H9 (cell line): Measurements from ENCODE around the gene CDC42EP4. TPM values are rescaled to one million over a fixed set of nuclear protein-coding genes. Genes with fewer than 3 reads are reported as not detected.

Source experiments
- DNase-seq: peaks from one replicate; pipeline ENCODE4 v3.0.0-alpha.2; 2017
- H2AFZ ChIP-seq: one replicate; pipeline ENCODE4 v1.6.1; 2013; ENCODE audit warnings: mild to moderate bottlenecking, low read length, control low read depth, moderate library complexity
- H2AK5ac ChIP-seq: 2 replicates; pipeline ENCODE4 v1.6.1; 2013; ENCODE audit warnings: low read length, control low read depth, mixed read lengths; ENCODE audit not compliant: insufficient read length
- H2BK120ac ChIP-seq: one replicate; pipeline ENCODE4 v1.6.1; 2013; ENCODE audit warnings: low read depth, mild to moderate bottlenecking, low read length, control low read depth, inconsistent platforms; ENCODE audit not compliant: poor library complexity, severe bottlenecking
- H2BK12ac ChIP-seq: 2 replicates; pipeline ENCODE4 v1.6.1; 2013; ENCODE audit warnings: low read length, control low read depth, mixed read lengths, low read depth; ENCODE audit not compliant: insufficient read length
- H2BK15ac ChIP-seq: 2 replicates; pipeline ENCODE4 v1.6.1; 2013; ENCODE audit warnings: low read depth, low read length, control low read depth
- H2BK20ac ChIP-seq: one replicate; pipeline ENCODE4 v1.6.1; 2013; ENCODE audit warnings: low read depth, mild to moderate bottlenecking, low read length, control low read depth, inconsistent platforms; ENCODE audit not compliant: poor library complexity, severe bottlenecking
- H2BK5ac ChIP-seq: 2 replicates; pipeline ENCODE4 v1.6.1; 2013; ENCODE audit warnings: low read length, control low read depth, mixed read lengths; ENCODE audit not compliant: insufficient read length
- H3K14ac ChIP-seq: 2 replicates; pipeline ENCODE4 v1.6.1; 2013; ENCODE audit warnings: low read length, control low read depth; ENCODE audit not compliant: insufficient read depth
- H3K18ac ChIP-seq: 2 replicates; pipeline ENCODE4 v1.6.1; 2013; ENCODE audit warnings: low read depth, mild to moderate bottlenecking, mixed read lengths, low read length, control low read depth; ENCODE audit not compliant: insufficient read length
- H3K23ac ChIP-seq: 2 replicates; pipeline ENCODE4 v1.6.1; 2013; ENCODE audit warnings: low read length, control low read depth, mixed read lengths, low read depth; ENCODE audit not compliant: insufficient read length
- H3K23me2 ChIP-seq: 2 replicates; pipeline ENCODE4 v1.6.1; 2013; ENCODE audit warnings: low read depth, mild to moderate bottlenecking, mixed read lengths, low read length, control low read depth; ENCODE audit not compliant: insufficient read length, poor library complexity, severe bottlenecking
- H3K27ac ChIP-seq: 2 replicates; pipeline ENCODE4 v1.5.1; 2013; ENCODE audit warnings: low read length, control low read depth, mixed read lengths, low read depth; ENCODE audit not compliant: insufficient read length
- H3K27me3 ChIP-seq: 2 replicates; pipeline ENCODE4 v1.6.1; 2013; ENCODE audit warnings: low read length, control low read depth, inconsistent platforms; ENCODE audit not compliant: insufficient read depth
- H3K4ac ChIP-seq: 2 replicates; pipeline ENCODE4 v1.6.1; 2013; ENCODE audit warnings: low read depth, mild to moderate bottlenecking, control low read depth, inconsistent platforms, low read length, moderate library complexity
- H3K4me1 ChIP-seq: 2 replicates; pipeline ENCODE4 v1.6.1; 2013; ENCODE audit warnings: low read length, control low read depth, inconsistent platforms; ENCODE audit not compliant: insufficient read depth
- H3K4me2 ChIP-seq: 2 replicates; pipeline ENCODE4 v1.6.1; 2013; ENCODE audit warnings: low read length, control low read depth, mixed read lengths; ENCODE audit not compliant: insufficient read length, insufficient read depth
- H3K56ac ChIP-seq: 2 replicates; pipeline ENCODE4 v1.6.1; 2013; ENCODE audit warnings: low read depth, mild to moderate bottlenecking, mixed read lengths, low read length, control low read depth; ENCODE audit not compliant: insufficient read length
- H3K79me1 ChIP-seq: 2 replicates; pipeline ENCODE4 v1.6.1; 2013; ENCODE audit warnings: low read depth, mild to moderate bottlenecking, moderate library complexity, low read length, control low read depth, inconsistent platforms; ENCODE audit not compliant: insufficient read depth, poor library complexity, severe bottlenecking
- H3K79me2 ChIP-seq: 2 replicates; pipeline ENCODE4 v1.6.1; 2013; ENCODE audit warnings: low read length, control low read depth, inconsistent platforms; ENCODE audit not compliant: insufficient read depth
- H3K9ac ChIP-seq: 2 replicates; pipeline ENCODE4 v1.6.1; 2013; ENCODE audit warnings: low read length, control low read depth, mixed read lengths; ENCODE audit not compliant: insufficient read length; ENCODE audit errors: extremely low read depth
- H3K9me3 ChIP-seq: one replicate; pipeline ENCODE4 v1.6.1; 2013; ENCODE audit warnings: low read depth, low read length, inconsistent platforms; ENCODE audit not compliant: control insufficient read depth
- H3T11ph ChIP-seq: one replicate; pipeline ENCODE4 v1.6.1; 2013; ENCODE audit warnings: mild to moderate bottlenecking, low read length, control low read depth, inconsistent platforms
- H4K20me1 ChIP-seq: one replicate; pipeline ENCODE4 v1.6.1; 2013; ENCODE audit not compliant: control insufficient read depth, insufficient read length, insufficient read depth
- H4K5ac ChIP-seq: 2 replicates; pipeline ENCODE4 v1.6.1; 2013; ENCODE audit warnings: low read depth, mild to moderate bottlenecking, mixed read lengths, low read length, control low read depth; ENCODE audit not compliant: insufficient read length
- H4K8ac ChIP-seq: replicated peaks from 2 replicates; pipeline ENCODE4 v1.6.1; 2013; ENCODE audit warnings: low read length, control low read depth, mixed read lengths, low read depth; ENCODE audit not compliant: insufficient read length
- H4K91ac ChIP-seq: 2 replicates; pipeline ENCODE4 v1.6.1; 2013; ENCODE audit warnings: low read depth, mild to moderate bottlenecking, moderate library complexity, mixed read lengths, low read length, control low read depth; ENCODE audit not compliant: insufficient read length
- H3K27ac Mint-ChIP-seq, 3 experiments: 2 replicates in 2 of 3; 3 replicates in 1 of 3; pipeline ENCODE4 v1.8.0; 2020 to 2021; ENCODE audit warnings: mixed read lengths in 3 of 3, mild to moderate bottlenecking in 1 of 3, moderate library complexity in 1 of 3
- H3K27me3 Mint-ChIP-seq: 2 replicates; pipeline ENCODE4 v1.8.0; 2021; ENCODE audit warnings: low read depth, mild to moderate bottlenecking, moderate library complexity, mixed read lengths
- H3K36me3 Mint-ChIP-seq, 3 experiments: 2 replicates in 2 of 3; 3 replicates in 1 of 3; pipeline ENCODE4 v1.8.0; 2020 to 2021; ENCODE audit warnings: low read depth in 3 of 3, mixed read lengths in 3 of 3; ENCODE audit not compliant: insufficient read depth in 1 of 3
- H3K4me1 Mint-ChIP-seq, 2 experiments: 2 replicates each; pipeline ENCODE4 v1.8.0; 2020; ENCODE audit warnings: mixed read lengths in 2 of 2
- H3K4me3 Mint-ChIP-seq, 2 experiments: 2 replicates in 1 of 2; 3 replicates in 1 of 2; pipeline ENCODE4 v1.8.0; 2020 to 2021; ENCODE audit warnings: mild to moderate bottlenecking in 2 of 2, mixed read lengths in 2 of 2, moderate library complexity in 1 of 2
- H3K9me3 Mint-ChIP-seq, 2 experiments: 2 replicates in 1 of 2; 3 replicates in 1 of 2; pipeline ENCODE4 v1.8.0; 2020; ENCODE audit warnings: mild to moderate bottlenecking in 2 of 2, mixed read lengths in 2 of 2, moderate library complexity in 1 of 2
- CTCF ChIP-seq: fragments of 200-600 bp; sonication (generic); conservative IDR thresholded peaks from 3 replicates; pipeline ENCODE4 v1.8.0; 2021; ENCODE audit warnings: antibody characterized with exemption, mild to moderate bottlenecking
- WGBS: extraction: QIAGEN DNeasy Blood & Tissue Kit; methylation state at CpG from one replicate; pipeline ENCODE4 v1.1.7; 2013; ENCODE audit warnings: missing lambda C conversion rate, low lambda C conversion rate, mixed read lengths; ENCODE audit not compliant: insufficient read length; ENCODE audit errors: extremely low coverage; 5-methylcytosine and 5-hydroxymethylcytosine counted together
- total RNA-seq: library from RNA; stranded (reverse); gene quantifications from 2 replicates; pipeline ENCODE4 v1.2.1, GENCODE V29; 2021

Gene CDC42EP4
- total RNA-seq, 1 experiment from 2014 or later: 27.1 TPM

- peaks cover 0 to 7% (median 0%) of the 10 kb centered on the region in 3 experiments; a peak in 2 of 7 replicates for H3K36me3 Mint-ChIP-seq
- Histone ChIP-seq H3K79me2 (no peaks in the 10 kb centered on the region), H4K5ac (no peak overlapping the region), H3K23ac (no peak overlapping the region), H4K8ac (no peak overlapping the region), H2BK20ac (no peak overlapping the region), H3K4me1 (peaks cover 4% of the 10 kb centered on the region; the same call in 1 of the 2 replicates), H2BK5ac (no peak overlapping the region), H3K56ac (no peak overlapping the region), H3K27me3 (no peaks in the 10 kb centered on the region), H3K9me3 (no peaks in the 10 kb centered on the region), H3K14ac (no peak overlapping the region), H3K23me2 (no peaks in the 10 kb centered on the region), H4K20me1 (no peaks in the 10 kb centered on the region), H4K91ac (no peak overlapping the region), H3K4ac (no peak overlapping the region), H2BK120ac (no peak overlapping the region), H3K79me1 (no peaks in the 10 kb centered on the region), H3K18ac (no peak overlapping the region), H2BK12ac (no peak overlapping the region), H2AK5ac (no peak overlapping the region), H2BK15ac (no peak overlapping the region), H3T11ph (no peak overlapping the region), H3K9ac (no peak overlapping the region), H3K4me2 (no peak overlapping the region), H2AFZ (no peak overlapping the region), H3K27ac (no peak overlapping the region)
- no CpG with 5 or more reads among the region's 3 CpGs for WGBS
- no peak overlapping the region; a peak in 1 of 7 replicates for H3K27ac Mint-ChIP-seq
- TF ChIP-seq CTCF: no peak
- peaks cover 38 to 44% of the 10 kb centered on the region in 2 experiments for H3K4me1 Mint-ChIP-seq
- H3K27me3 Mint-ChIP-seq: 0 out of 2 replicates have a peak, but pooled peaks cover 2% of the 10 kb centered on the region
- H3K4me3 Mint-ChIP-seq: no peak overlapping the region
- DNase-seq: no peak
- H3K9me3 Mint-ChIP-seq: no peaks in the 10 kb centered on the region
Measured at GRCh38 chr17:73302189-73302588, 9.6 kb downstream of the CDC42EP4 start.
